ENCODE data around the gene NCOA3.
"Not testable (repeated sequence)": the region's sequence is repeated elsewhere in the genome, so short reads cannot be mapped to it uniquely, and the experiment has no call there.

Gene NCOA3

DNA sequence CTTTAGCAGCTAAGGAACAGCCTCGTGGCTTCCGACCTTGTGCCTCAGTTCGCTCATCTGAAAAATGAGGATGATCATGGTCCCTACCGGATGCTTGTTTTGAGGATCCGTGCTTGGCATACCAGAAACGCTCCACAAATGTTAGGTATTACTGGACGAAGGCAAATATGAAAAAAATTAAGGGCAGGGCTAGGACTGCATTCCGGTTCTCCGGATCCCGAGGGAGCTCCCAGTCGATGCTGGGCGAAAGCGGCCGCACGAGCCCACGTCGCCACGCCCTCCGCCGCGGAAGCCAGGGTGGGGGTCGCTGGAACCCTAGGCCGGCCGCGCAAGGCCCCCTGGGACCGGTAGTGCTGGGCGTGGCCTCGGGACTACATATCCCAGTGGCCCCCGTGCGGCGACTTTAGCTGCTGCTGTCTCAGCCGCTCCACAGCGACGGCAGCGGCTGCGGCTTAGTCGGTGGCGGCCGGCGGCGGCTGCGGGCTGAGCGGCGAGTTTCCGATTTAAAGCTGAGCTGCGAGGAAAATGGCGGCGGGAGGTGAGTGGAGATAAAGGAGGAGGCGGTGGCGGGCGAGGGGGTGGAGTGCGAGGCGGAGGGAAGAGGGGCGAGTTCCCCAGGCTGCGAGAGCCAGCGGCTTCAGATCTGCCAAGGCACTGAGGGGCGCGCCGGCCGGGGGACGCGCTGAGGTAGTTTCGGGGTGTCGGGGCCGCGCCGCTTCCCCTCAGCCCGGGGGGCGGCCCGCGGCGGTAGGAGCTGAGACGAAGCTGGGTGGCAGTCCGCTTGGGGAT, at the start of gene NCOA3:
Gene NCOA3 (plus strand): TSS at position 406 of the 789 bp plus-strand sequence. CDS start 120,361 bp downstream, outside the sequence.
- DNase-seq (ENCODE audit: low spot score) = peak; percentile 98

DNA sequence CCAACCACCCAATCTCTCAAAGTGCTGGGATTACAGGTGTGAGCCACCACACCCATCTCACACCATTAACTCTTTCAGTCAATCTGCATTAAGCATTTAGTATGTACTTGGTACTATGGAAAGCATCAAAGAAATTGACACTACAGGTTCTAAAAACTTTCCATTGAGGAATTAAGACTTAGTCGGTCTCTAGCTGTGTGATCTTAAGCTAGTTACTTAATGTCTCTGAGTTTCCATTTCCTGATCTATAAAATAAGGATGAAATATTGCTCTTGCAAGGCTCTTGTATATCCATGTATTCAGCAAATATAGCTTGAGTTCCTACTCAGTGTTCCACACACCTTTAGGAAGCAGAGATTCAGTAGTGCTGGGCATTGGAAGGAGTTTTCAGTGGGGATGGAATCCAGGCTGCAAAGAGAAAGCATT, 48.9 kb upstream of the NCOA3 start:
- no peak for DNase-seq (ENCODE audit: low spot score)

DNA sequence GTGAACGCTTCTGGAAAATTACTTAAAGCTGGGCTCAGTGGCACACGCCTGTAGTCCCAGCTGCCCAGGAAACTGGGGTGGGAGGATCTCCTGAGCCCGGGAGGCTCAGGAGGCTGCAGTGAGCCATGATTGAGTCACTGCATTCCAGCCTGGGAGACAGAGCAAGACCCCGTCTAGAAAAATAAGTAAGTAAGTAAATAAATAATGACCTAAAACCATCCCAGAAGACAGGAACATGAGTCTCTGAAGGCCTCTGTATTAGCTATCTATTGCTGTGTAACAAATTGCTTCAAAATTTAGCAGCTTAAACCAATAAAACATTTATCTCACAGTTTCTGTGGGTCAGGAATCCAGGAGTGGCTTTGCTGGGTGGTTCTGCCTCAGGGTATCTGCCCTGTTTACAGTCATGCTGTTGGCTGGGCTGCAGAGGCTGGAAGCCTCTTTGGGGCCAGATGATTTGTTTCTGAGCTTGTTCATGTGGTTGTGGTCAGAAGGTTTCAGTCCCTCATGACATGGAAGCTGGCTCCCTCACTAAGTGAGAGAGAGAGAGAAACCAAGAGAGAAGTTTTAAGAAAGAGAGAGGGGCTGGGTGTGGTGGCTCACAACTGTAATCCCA, 48.4 kb upstream of the NCOA3 start:
- DNase-seq (ENCODE audit: low spot score) = no peak

GRCh38 chr20:47454298-47455132, 47.2 kb upstream of the NCOA3 start:
- no peak for DNase-seq (ENCODE audit: low spot score)

GRCh38 chr20:47455133-47456040, 46.3 kb upstream of the NCOA3 start:
- DNase-seq (ENCODE audit: low spot score) = no peak

GRCh38 chr20:47456041-47456537, 45.6 kb upstream of the NCOA3 start:
- no peak for DNase-seq (ENCODE audit: low spot score)

GRCh38 chr20:47456952-47457724, 44.5 kb upstream of the NCOA3 start:
- no peak for DNase-seq (ENCODE audit: low spot score)

DNA sequence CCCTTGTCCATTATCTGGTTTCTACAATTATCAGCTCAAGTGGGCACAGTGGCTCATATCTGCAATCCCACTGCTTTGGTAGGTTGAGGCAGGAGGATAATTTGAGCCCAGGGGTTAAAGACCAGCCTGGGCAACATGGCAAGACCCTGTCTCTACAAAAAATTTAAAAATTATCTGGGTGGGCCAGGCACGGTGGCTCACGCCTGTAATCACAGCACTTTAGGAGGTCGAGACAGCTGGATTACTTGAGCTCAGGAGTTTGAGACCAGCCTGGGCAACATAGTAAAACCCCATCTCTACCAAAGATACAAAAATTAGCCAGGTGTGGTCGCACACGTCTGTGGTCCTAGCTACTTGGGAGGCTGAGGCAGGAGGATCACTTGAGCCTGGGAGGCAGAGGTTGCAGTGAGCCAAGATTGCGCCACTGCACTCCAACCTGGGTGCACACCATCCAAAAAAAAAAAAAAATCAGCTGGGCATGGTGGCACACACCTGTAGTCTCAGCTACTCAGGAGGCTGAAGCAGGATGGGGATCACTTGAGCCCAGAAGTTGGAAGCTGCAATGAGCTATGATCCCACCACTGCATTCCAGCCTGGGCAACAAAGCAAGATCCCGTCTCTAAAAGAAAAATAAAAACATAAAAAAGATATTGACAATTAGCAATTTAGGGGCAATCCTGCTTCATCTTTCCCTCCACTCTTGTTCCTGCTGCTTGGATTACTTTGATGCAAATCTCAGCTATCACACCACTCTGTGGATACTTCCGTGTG, 43.2 kb upstream of the NCOA3 start:
- not testable (repeated sequence) for DNase-seq (ENCODE audit: low spot score)

DNA sequence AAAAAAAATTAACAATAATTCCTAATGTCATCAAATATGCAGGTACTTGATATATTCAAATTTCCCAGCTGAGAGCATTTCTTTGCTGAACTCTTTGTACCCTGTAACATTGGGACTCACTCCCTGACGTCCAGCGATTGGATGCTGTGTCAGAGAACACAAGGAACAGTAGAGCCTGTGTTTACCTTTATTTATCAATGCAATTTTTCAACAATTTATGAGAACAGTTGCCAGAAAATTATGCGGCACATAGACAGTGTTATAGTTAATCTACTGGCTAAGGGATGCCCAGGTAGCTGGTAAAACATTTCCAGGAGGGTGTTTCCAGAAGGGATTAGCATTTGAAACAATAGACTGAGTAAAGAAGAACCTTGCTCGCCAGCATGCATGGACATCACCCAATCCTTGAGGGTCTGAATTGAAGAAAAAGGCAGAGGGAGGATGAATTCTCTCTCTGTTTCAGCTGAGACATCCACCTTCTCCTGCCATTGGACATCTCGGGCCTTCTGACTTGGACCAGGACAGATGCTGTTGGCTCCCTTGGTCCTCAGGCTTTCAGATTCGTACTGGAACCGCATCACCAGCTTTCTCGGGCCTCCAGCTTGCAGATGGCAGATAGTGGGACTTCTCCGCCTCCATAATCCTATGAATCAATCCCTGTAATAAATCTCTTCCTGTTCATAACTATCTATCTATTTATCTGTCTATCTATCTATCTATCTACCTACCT, 42.2 kb upstream of the NCOA3 start:
- no peak for DNase-seq (ENCODE audit: low spot score)

DNA sequence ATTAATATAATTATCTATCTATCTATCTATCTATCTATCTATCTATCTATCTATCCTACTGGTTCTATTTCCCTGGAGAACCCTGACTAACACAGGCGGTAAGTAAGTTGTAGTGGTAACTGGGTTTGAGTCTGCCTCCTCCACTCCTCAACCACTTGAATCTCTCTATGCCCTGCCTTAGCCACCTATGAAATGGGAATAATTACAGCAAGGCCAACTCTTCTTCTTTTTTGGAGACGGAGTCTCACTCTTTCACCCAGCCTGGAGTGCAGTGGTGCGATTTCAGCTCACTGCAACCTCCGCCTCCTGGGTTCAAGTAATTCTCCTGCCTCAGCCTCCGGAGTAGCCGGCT, 41.0 kb upstream of the NCOA3 start:
- DNase-seq (ENCODE audit: low spot score) = not testable (repeated sequence)

GRCh38 chr20:47461120-47461685, 40.5 kb upstream of the NCOA3 start:
- no peak for DNase-seq (ENCODE audit: low spot score)

- not testable (repeated sequence) for DNase-seq (ENCODE audit: low spot score)
These were observed 39.8 kb upstream of the NCOA3 start for GRCh38 chr20:47461906-47462305.

- peak; percentile 37 for DNase-seq (ENCODE audit: low spot score)
These were observed 37.1 kb upstream of the NCOA3 start for GRCh38 chr20:47464380-47465101.

DNA sequence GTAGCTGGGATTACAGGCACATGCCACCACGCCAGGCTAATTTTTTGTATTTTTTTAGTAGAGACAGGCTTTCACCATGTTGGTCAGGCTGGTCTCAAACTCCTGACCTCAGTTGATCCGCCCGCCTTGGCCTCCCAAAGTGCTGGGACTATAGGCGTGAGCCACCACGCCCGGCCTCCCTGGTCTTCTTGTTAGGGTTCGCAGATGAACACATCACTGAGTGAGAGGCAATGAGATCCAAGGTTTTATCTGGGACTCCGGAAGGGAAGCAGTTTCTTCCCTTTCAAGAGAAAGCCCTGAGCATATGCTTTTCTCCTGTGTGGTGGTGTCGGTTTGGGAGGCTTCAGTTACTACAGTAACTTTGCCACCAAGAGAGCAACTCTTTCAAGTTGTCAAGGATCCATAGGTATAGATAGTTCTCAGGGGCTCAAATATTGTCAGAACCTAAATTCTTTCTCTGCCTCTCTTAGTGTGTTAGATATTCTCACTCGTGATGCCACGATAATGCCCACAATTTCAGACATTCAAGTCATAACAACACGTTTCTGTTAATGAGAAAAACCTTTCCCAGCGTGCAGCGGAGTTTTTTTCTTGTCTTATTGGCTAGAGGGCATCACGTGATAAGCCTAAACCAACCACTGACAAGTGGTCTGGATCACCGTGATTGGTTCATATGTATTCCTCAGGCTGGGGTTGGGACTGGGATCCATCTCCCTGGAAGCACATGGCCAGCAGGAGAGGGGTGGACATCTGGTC, 36.2 kb upstream of the NCOA3 start:
- no peak for DNase-seq (ENCODE audit: low spot score)

DNA sequence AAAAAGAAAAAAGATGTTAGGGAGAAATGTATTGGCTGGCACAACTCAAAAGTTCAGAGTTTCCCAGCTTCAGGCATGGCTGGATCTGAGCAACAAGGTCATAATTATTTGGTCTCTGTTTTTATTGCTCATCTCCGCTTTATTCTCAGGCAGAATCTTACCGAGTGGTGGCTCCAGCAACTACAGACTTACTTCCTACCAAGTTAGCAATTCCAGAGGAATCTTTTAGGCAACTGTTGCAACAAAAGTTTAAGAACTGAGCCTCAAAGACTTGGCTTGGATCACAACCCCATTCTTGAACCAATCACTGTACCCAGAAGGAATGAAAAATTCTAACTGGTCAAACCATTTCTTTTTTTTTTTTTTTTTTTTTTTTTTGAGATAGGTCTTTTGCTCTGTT, 35.5 kb upstream of the NCOA3 start:
- DNase-seq (ENCODE audit: low spot score) = no peak

GRCh38 chr20:47466704-47467459, 34.8 kb upstream of the NCOA3 start:
- no peak for DNase-seq (ENCODE audit: low spot score)

All from D341Med (cell line).